ENCODE results near the gene FAM20C. TPM values are rescaled to one million over a fixed set of nuclear protein-coding genes. Genes with fewer than 3 reads are reported as not detected.

Gene FAM20C
- total and polyA plus RNA-seq, 2 of the 8 experiments (the other 6 are each of a cell fraction or from before 2014, with no cell fraction given), result 9.5 to 34.8 TPM

- WGBS, 2 experiments (ENCODE audit: extremely low coverage in 1 of 2, insufficient coverage in 1 of 2, insufficient read length in 1 of 2, insufficient replicate concordance in 2 of 2, low coverage in 1 of 2, low lambda C conversion rate in 2 of 2, missing lambda C conversion rate in 1 of 2), result 91% methylated on average over 22 of the region's 22 CpGs; no CpG with 5 or more reads in 1 of the 2 experiments
- Histone ChIP-seq H3K79me2 (ENCODE audit: control insufficient read depth in 1 of 2, insufficient read depth in 2 of 2, low read length in 2 of 2) (peaks cover 0 to 25% of the 10 kb centered on the region in 2 experiments; a peak in 2 of 4 replicates), H3K4ac (replicated peaks; ENCODE audit: insufficient read length, low read depth, low read length) (no peak overlapping the region), H4K91ac (replicated peaks; ENCODE audit: insufficient read length, low read length) (no peak overlapping the region), H4K8ac (ENCODE audit: extremely low read depth, insufficient read depth, low read length) (no peak overlapping the region), H4K20me1 (replicated peaks in 1 of 2; ENCODE audit: control insufficient read depth in 1 of 2, insufficient read depth in 2 of 2, low read length in 2 of 2) (peaks cover 5 to 22% of the 10 kb centered on the region in 2 experiments), H2BK5ac (ENCODE audit: low read depth, low read length) (no peak overlapping the region), H2AK5ac (ENCODE audit: low read depth, low read length) (no peak overlapping the region), H2BK20ac (ENCODE audit: low read length) (no peak overlapping the region), H3K4me3 (ENCODE audit: extremely low read depth in 1 of 4, insufficient read depth in 2 of 4, low read depth in 3 of 4, low read length in 4 of 4) (no peak overlapping the region), H2BK120ac (replicated peaks; ENCODE audit: low read depth, low read length) (no peak overlapping the region), H3K14ac (ENCODE audit: insufficient read length) (no peak overlapping the region), H3K18ac (ENCODE audit: extremely low read depth, low read length) (no peak overlapping the region), H3K27ac (ENCODE audit: low read depth, low read length) (no peak overlapping the region), H3K4me2 (ENCODE audit: insufficient read depth in 1 of 2, low read depth in 2 of 2, low read length in 2 of 2) (no peak overlapping the region), H2BK15ac (ENCODE audit: low read length) (no peak overlapping the region), H3K23me2 (ENCODE audit: low read depth, low read length) (peaks cover 10% of the 10 kb centered on the region; the same call in 1 of the 2 replicates), H3K9ac (replicated peaks in 1 of 4; ENCODE audit: extremely low read depth in 1 of 4, low read depth in 3 of 4, low read length in 3 of 4) (no peak overlapping the region), H3K79me1 (ENCODE audit: low read depth, low read length) (peaks cover 4% of the 10 kb centered on the region; the same call in 1 of the 2 replicates), H2AFZ (ENCODE audit: low read length) (no peak overlapping the region), H4K5ac (ENCODE audit: insufficient read length, low read depth, low read length) (no peak overlapping the region), H2BK12ac (ENCODE audit: low read depth, low read length) (no peak overlapping the region), H3K56ac (replicated peaks; ENCODE audit: insufficient read length, low read depth, low read length) (no peak overlapping the region), H3K23ac (ENCODE audit: insufficient read length) (no peak overlapping the region), H3K4me1 (replicated peaks in 1 of 4; ENCODE audit: control insufficient read depth in 3 of 4, insufficient read depth in 4 of 4, low read length in 3 of 4) (peaks cover 0 to 18% (median 14%) of the 10 kb centered on the region in 4 experiments; a peak in 5 of 7 replicates), H3K36me3 (ENCODE audit: control insufficient read depth in 2 of 4, insufficient read depth in 4 of 4, low read length in 3 of 4) (peaks cover 6 to 23% (median 21%) of the 10 kb centered on the region in 4 experiments), H3K9me3 (ENCODE audit: insufficient read depth in 2 of 2, low read depth in 1 of 2, low read length in 1 of 2) (no peaks in the 10 kb centered on the region), H3K27me3 (replicated peaks in 1 of 4; ENCODE audit: control insufficient read depth in 3 of 4, extremely low read depth in 1 of 4, insufficient read depth in 3 of 4, low read length in 3 of 4) (peaks cover 0 to 4% (median 2%) of the 10 kb centered on the region in 4 experiments; a peak in 2 of 7 replicates)
- POLR2A ChIA-PET (ENCODE audit: partially characterized antibody), result interaction anchor here (0.6 to 1.6 kb wide), 4 partner anchors 10 to 31 kb away, joined by 3 to 4 read pairs (median 4); no protein-coding TSS in a partner anchor
- CTCF ChIA-PET (ENCODE audit: partially characterized antibody), result interaction anchor here (1.1 to 4.8 kb wide), 7 partner anchors 10 to 77 kb away, joined by 3 to 37 read pairs (median 4); no protein-coding TSS in a partner anchor
- FAIRE-seq, result no peak
- DNase-seq (ENCODE audit: low read depth in 1 of 2, low spot score in 2 of 2), result no peak
- no peak for TF ChIP-seq KDM1A (IDR thresholded peaks at IDR 0.05; ENCODE audit: borderline replicate concordance, low read length)
- no peak for TF ChIP-seq NANOG (IDR thresholded peaks at IDR 0.05; ENCODE audit: insufficient read depth, low read depth, low read length, poor library complexity, severe bottlenecking)
- no peak for TF ChIP-seq CEBPB (IDR thresholded peaks at IDR 0.05; ENCODE audit: low read depth, low read length)
- no peak for TF ChIP-seq BRCA1 (IDR thresholded peaks at IDR 0.05; ENCODE audit: low read depth, low read length)
Measured at GRCh38 chr7:197413-198335, 5.3 kb downstream of the FAM20C start.
